Non-pigmented ciliary epithelial cell (primary cell): ENCODE results near the gene NTNG2.
A peak's percentile ranks its signal among the peaks of the same experiment; 100 is the strongest.

Experiments
- DNase-seq: peaks from one replicate; pipeline ENCODE4 v3.0.0-alpha.2; 2010; ENCODE audit warnings: low read depth

Gene NTNG2

GRCh38 chr9:132147331-132147730 lies 14.5 kb upstream of the NTNG2 start:
- DNase-seq: no peak

GRCh38 chr9:132147839-132148238 lies 14.0 kb upstream of the NTNG2 start:
- DNase-seq: no peak

- DNase-seq: no peak
These were observed 11.6 kb upstream of the NTNG2 start for GRCh38 chr9:132150256-132150655.

GRCh38 chr9:132151118-132151517 lies 10.7 kb upstream of the NTNG2 start:
- DNase-seq: no peak

- no peak for DNase-seq
These were observed 9.6 kb upstream of the NTNG2 start for GRCh38 chr9:132152231-132152630.

GRCh38 chr9:132154863-132155567 lies 6.8 kb upstream of the NTNG2 start:
- no peak for DNase-seq

- no peak for DNase-seq
These were observed 6.3 kb upstream of the NTNG2 start for GRCh38 chr9:132155568-132155895.

GRCh38 chr9:132156262-132156661 lies 5.6 kb upstream of the NTNG2 start:
- DNase-seq: no peak

GRCh38 chr9:132157347-132158116 lies 4.3 kb upstream of the NTNG2 start:
- no peak for DNase-seq

- DNase-seq: peak; percentile 30
These were observed 786 bp upstream of the NTNG2 start for GRCh38 chr9:132160802-132161742.

GRCh38 chr9:132162764-132163456 lies 1.1 kb downstream of the NTNG2 start:
- DNase-seq: no peak

GRCh38 chr9:132163457-132163875 lies 1.6 kb downstream of the NTNG2 start:
- no peak for DNase-seq

GRCh38 chr9:132163876-132164603 lies 2.2 kb downstream of the NTNG2 start:
- DNase-seq: no peak

- DNase-seq: no peak
These were observed 2.9 kb downstream of the NTNG2 start for GRCh38 chr9:132164604-132165362.

GRCh38 chr9:132166599-132166998 lies 4.7 kb downstream of the NTNG2 start:
- DNase-seq: no peak

- no peak for DNase-seq
These were observed 5.3 kb downstream of the NTNG2 start for GRCh38 chr9:132167192-132167591.

- no peak for DNase-seq
These were observed 6.5 kb downstream of the NTNG2 start for GRCh38 chr9:132168347-132168746.

- no peak for DNase-seq
These were observed 7.0 kb downstream of the NTNG2 start for GRCh38 chr9:132168851-132169250.

GRCh38 chr9:132169672-132170392 lies 8.0 kb downstream of the NTNG2 start:
- DNase-seq: no peak

GRCh38 chr9:132171702-132172101 lies 9.8 kb downstream of the NTNG2 start:
- DNase-seq: no peak
